GM12878 (cell line): ENCODE data around the gene HAO1.

Source experiments
- CTCF ChIP-seq, 3 experiments: IDR thresholded peaks in 2 of 3; conservative IDR thresholded peaks in 1 of 3; 2 replicates each; pipeline ENCODE4 v1.5.1; 2011; ENCODE audit warnings: low read depth in 3 of 3, low read length in 3 of 3, mild to moderate bottlenecking in 3 of 3, control low read depth in 2 of 3, moderate library complexity in 2 of 3, inconsistent platforms in 1 of 3, mixed read lengths in 1 of 3; ENCODE audit not compliant: control insufficient read depth in 2 of 3, insufficient read depth in 1 of 3; ENCODE audit errors: extremely low read depth in 1 of 3
- CUX1 ChIP-seq: IDR thresholded peaks from 2 replicates; pipeline ENCODE4 v1.6.1; 2012; ENCODE audit warnings: improper control_type of control experiment, low read depth, low read length; ENCODE audit not compliant: insufficient replicate concordance
- EGR1 ChIP-seq, 2 experiments: IDR thresholded peaks; 1 replicate in 1 of 2; 2 replicates in 1 of 2; pipeline ENCODE4 v1.6.1; 2011 to 2012; ENCODE audit warnings: low read depth in 2 of 2, low read length in 2 of 2, borderline replicate concordance in 1 of 2, mild to moderate bottlenecking in 1 of 2, moderate library complexity in 1 of 2
- JUNB ChIP-seq: IDR thresholded peaks from 2 replicates; pipeline ENCODE4 v1.6.1; 2016; ENCODE audit warnings: antibody characterized with exemption, mild to moderate bottlenecking
- MXI1 ChIP-seq: fragments of 150-350 bp; IDR thresholded peaks from 2 replicates; pipeline ENCODE4 v1.6.1; 2011; ENCODE audit warnings: low read depth, mild to moderate bottlenecking, inconsistent platforms, low read length, improper control_type of control experiment
- MYC ChIP-seq: IDR thresholded peaks from 2 replicates; pipeline ENCODE4 v1.6.1; 2011; ENCODE audit warnings: mild to moderate bottlenecking, low read length, moderate library complexity, inconsistent platforms; ENCODE audit not compliant: insufficient read depth, insufficient replicate concordance, insufficient read length, severe bottlenecking
- NFYB ChIP-seq: IDR thresholded peaks from 2 replicates; pipeline ENCODE4 v1.6.1; 2011; ENCODE audit warnings: low read depth, mild to moderate bottlenecking, low read length, improper control_type of control experiment, moderate library complexity; ENCODE audit not compliant: insufficient read depth
- SIX5 ChIP-seq: IDR thresholded peaks from 2 replicates; pipeline ENCODE4 v1.6.1; 2011; ENCODE audit warnings: mild to moderate bottlenecking, low read depth, low read length, moderate library complexity; ENCODE audit not compliant: severe bottlenecking
- SPI1 ChIP-seq: IDR thresholded peaks from 2 replicates; pipeline ENCODE4 v1.6.1; 2011; ENCODE audit warnings: low read depth, mild to moderate bottlenecking, low read length, moderate library complexity, borderline replicate concordance; ENCODE audit not compliant: insufficient read depth
- SREBF1 ChIP-seq: IDR thresholded peaks from 2 replicates; pipeline ENCODE4 v1.6.1; 2012; ENCODE audit warnings: mild to moderate bottlenecking, low read length
- TF ChIP-seq, protein P1 (sequence below): IDR thresholded peaks from 2 replicates; pipeline ENCODE4 v1.6.1; 2012; ENCODE audit warnings: low read depth, low read length, improper control_type of control experiment
- TF ChIP-seq, protein P2 (sequence below): IDR thresholded peaks from 2 replicates; pipeline ENCODE4 v1.6.1; 2012; ENCODE audit warnings: low read depth, low read length, improper control_type of control experiment

- TF ChIP-seq SREBF1 (no peak), JUNB (no peak), EGR1 (IDR thresholded peaks at IDR 0.05; ENCODE audit: borderline replicate concordance in 1 of 2, low read depth in 2 of 2, low read length in 2 of 2) (no peak), SPI1 (no peak), MYC (no peak), NFYB (no peak), CTCF (IDR thresholded peaks at IDR 0.05 in 2 of 3, conservative IDR thresholded peaks at IDR 0.05 in 1 of 3; ENCODE audit: control insufficient read depth in 2 of 3, extremely low read depth in 1 of 3, insufficient read depth in 1 of 3, low read depth in 3 of 3, low read length in 3 of 3) (no peak), CUX1 (no peak), SIX5 (no peak), MXI1 (no peak)
- TF ChIP-seq, protein P1, sequence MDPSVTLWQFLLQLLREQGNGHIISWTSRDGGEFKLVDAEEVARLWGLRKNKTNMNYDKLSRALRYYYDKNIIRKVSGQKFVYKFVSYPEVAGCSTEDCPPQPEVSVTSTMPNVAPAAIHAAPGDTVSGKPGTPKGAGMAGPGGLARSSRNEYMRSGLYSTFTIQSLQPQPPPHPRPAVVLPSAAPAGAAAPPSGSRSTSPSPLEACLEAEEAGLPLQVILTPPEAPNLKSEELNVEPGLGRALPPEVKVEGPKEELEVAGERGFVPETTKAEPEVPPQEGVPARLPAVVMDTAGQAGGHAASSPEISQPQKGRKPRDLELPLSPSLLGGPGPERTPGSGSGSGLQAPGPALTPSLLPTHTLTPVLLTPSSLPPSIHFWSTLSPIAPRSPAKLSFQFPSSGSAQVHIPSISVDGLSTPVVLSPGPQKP = no peak
- TF ChIP-seq, protein P2, sequence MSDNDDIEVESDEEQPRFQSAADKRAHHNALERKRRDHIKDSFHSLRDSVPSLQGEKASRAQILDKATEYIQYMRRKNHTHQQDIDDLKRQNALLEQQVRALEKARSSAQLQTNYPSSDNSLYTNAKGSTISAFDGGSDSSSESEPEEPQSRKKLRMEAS = no peak
These were observed 96.6 kb downstream of the HAO1 start for GRCh38 chr20:7843613-7844012.
